Raji (cell line): ENCODE data around the gene HDHD5.

ENCODE experiments used
- POLR2A ChIP-seq: IDR thresholded peaks from 2 replicates; pipeline ENCODE4 v1.6.1; 2011; ENCODE audit warnings: low read depth, low read length, control low read depth; ENCODE audit not compliant: insufficient read depth

Gene HDHD5

DNA sequence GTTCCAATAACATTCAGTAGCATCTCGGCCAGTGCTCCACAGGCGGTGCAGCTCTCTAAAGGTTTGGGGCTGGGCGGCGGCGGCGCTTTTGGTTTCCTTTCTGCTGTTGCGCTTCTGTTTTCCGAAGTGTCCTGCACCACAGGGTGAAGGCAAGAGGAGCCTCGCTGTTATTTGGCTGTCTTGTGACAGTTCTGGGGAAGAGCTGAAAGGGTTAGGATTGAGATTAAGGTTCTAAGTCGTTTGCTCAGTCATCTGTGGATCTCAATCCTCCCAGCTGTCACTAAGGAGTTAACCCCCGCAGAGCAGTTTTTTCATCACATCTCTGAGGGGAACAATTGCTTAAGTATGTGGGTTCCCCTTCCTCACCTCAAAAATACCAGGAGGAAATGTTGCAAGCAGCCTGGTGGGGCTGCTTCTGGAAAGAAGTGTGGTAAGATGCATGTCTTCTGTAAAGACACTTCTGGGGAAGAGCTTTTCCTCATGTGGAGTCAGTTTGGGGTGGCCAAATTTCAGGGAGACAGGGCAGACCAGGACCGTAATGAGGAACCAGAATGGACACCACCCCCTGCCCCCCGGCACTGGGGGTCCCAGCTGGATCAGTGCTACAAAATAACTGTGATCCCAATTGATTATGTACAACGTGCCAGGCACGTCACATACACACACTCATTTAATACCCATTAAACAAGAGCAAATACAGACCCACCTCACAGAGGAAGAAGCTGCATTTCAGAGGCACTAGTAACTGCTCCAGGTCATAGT lies 52.1 kb downstream of the HDHD5 start:
- no peak for TF ChIP-seq POLR2A

DNA sequence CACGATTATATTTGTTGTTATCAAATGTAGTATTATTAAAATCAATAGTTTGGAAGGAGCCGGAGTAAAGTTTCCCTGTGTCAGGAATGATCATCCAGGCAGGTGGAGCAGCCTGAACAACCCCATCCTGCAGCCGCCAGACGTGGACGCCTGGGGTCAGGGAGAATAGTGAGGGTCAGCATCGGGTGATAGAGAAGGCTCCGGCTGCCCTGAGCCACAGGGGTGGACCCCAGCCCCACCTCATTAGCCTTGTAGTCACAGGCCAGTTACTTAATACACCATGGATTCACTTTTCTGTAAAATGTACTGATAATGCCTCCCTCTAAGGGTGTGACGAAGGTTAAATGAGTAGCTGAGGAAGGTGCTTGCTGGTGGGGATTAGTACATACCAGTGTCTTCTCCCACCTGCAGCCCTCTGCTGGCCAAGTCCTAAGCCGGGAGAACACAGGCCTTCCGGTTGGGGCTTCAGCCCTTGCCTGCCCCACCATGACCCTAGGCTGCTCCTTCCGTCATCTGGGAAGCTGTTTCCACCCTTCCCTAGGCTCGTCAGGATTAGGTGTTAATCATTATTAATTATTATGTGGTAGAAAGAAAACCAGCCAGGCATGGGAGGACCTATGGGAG lies 52.8 kb downstream of the HDHD5 start:
- no peak for TF ChIP-seq POLR2A

DNA sequence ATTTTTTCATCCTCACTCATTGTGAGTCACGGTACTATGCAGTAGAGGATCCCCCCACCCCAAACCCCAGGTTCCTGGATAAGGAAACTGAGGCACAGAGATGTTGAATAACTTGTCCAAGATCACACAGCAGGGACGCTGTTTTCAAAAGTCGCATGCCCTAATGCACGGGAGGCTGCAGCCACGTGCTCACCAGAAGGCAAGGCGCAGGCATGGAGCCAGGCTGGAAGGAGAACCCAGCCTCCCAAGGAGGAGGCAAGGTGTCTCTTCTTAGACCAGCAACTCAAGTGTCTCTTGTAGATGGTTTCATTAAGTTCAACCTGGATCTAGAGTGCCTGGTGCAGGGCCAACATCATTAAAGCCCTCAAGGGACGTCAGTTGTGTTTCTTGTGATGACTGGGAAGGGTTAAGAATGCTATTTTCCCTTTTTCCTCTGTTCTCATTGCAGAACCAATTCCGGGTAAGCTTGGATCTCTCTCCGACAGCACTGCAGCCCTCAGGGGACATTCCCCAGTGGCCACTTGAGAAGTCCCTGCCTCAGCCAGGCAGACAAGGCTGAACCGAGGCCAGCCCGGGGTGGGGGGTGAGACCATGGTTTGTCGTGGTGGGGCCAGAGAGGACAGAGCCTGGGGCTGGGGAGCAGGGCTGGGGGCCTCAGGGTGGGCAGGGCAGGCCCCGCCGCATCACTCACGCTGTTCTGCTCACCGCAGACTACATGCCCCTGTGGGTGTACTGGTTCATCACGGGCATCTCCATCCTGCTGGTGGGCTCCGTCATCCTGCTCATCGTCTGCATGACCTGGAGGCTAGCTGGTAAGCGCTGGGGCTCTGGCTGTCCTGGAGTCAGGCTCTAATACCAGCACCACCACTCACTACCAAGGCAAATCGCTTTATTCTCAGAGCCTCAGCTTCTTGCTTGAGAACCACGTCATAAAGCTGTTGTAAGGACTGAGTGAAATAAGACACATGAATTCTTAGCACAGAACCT lies 53.6 kb downstream of the HDHD5 start:
- no peak for TF ChIP-seq POLR2A

GRCh38 chr22:17104336-17104935 lies 54.6 kb downstream of the HDHD5 start:
- TF ChIP-seq POLR2A, result no peak

GRCh38 chr22:17103351-17103750 lies 55.7 kb downstream of the HDHD5 start:
- TF ChIP-seq POLR2A, result no peak

DNA sequence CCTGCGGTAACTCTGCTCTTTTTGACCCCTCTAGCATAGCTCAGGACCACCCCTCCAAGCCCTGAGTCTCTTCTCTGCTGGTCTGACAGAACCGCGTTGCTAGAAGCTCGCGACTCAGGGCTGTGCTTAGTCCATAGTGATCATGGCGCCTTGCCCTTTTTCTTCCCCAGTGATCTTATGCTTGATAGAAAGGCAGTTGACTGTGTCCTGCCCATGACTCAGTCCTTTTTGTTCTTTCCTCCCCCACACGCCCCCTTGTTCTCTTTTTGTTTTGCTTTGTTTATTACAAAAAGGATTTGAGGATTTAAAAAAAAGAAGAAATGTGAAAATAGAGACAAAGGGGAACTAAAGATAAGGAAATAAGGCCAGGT lies 56.8 kb downstream of the HDHD5 start:
- TF ChIP-seq POLR2A, result no peak

- TF ChIP-seq POLR2A, result no peak
Measured at GRCh38 chr22:17101475-17102296, 57.4 kb downstream of the HDHD5 start.

GRCh38 chr22:17100621-17101020 lies 58.5 kb downstream of the HDHD5 start:
- TF ChIP-seq POLR2A, result no peak

GRCh38 chr22:17098379-17098819 lies 60.7 kb downstream of the HDHD5 start:
- TF ChIP-seq POLR2A, result no peak

- no peak for TF ChIP-seq POLR2A
Measured at GRCh38 chr22:17097701-17098100, 61.4 kb downstream of the HDHD5 start.

DNA sequence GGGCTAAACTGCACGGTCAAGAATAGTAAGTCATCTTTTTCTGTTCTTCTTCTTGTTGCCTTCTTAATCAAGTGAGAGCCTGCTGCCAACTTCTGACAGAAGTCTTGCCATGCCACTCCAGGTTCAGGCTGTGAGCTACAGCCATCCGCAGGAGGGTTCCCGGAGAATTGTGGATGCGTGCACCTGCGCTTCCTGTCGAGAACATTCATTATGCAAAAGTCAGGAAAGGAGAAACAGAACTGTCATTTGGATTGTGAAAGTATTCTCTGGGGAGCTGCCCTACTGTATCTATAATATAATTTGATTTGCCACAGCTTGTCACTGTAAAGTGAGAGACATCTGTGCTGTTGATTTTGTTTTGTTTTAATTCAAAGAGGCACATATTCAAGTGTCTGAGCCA lies 62.0 kb downstream of the HDHD5 start:
- TF ChIP-seq POLR2A, result no peak

DNA sequence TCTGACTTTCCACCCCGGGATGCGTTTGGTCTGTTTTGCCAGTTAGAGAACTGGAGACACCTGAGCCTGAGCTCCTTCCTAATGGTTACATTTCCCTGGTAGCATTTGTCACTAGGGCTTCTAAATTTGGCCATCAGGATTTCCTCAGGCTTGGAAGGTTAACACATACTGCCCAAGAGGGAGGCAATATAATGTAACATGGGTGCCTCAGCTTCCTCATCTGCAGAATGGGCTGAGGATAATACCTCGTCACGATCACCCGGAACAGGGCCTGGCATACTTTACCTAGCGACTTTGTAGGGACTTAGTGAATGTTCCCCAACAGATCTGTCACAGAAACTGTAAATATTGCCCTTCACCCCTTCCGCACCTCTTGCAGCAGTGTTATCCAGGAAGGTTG lies 63.0 kb downstream of the HDHD5 start:
- no peak for TF ChIP-seq POLR2A

DNA sequence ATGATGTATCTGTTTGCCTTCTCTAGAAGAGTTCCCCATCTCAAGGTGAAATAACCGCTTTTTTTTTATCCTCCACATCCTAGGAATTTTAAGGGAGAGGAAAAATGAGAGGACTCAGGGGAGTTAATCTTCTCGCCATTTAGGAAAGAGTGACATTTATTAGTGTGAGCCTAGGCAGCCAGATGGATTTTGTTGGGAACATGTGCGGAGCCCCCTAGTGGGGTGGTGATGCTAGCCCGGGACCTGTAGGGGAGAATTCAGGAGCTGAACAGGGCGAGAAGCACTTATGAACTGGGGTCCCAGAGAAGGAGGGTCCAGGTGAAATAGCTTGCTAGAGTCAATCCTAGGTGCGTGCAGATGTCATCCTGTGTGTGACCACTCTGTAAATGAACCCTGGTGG lies 63.5 kb downstream of the HDHD5 start:
- no peak for TF ChIP-seq POLR2A

DNA sequence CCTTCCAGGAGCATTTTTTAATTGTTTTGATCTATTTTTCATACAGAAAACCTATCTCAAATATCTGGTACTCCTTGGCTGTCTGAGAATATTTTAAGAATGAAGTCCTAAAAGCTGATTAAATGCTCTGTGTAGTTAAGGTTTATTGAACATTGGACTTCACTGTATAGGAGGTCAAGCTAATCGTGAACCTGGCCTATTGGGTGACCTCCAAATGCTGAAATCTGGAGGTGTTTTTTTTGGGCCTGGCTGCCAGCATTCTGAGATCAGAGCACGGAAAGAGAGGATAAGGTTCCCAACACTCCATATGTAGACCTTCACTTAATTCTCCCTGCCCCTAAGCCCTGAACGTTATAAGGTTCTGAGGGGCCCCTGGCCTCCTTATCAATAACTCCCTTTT lies 66.0 kb downstream of the HDHD5 start:
- no peak for TF ChIP-seq POLR2A
